HepG2 (cell line): ENCODE measurements around the gene RNF11.

Source experiments
- FOXC1 ChIP-seq: sonication (generic); formaldehyde crosslinking; IDR thresholded peaks from 2 replicates; pipeline ENCODE4 v1.8.0; 2022; ENCODE audit warnings: mild to moderate bottlenecking, missing genetic modification reagents, borderline replicate concordance
- GZF1 ChIP-seq: sonication (generic); formaldehyde crosslinking; IDR thresholded peaks from 2 replicates; pipeline ENCODE4 v1.5.1; 2020; ENCODE audit warnings: mild to moderate bottlenecking, missing genetic modification reagents
- MXD1 ChIP-seq: sonication (generic); formaldehyde crosslinking; IDR thresholded peaks from 2 replicates; pipeline ENCODE4 v1.4.0; 2020; ENCODE audit warnings: mild to moderate bottlenecking, missing genetic modification reagents
- RBM22 ChIP-seq: fragments of 200-400 bp; formaldehyde crosslinking; optimal IDR thresholded peaks from 2 replicates; pipeline ENCODE3; 2017; ENCODE audit warnings: mild to moderate bottlenecking, low read length, moderate library complexity
- ZFP36L2 ChIP-seq: sonication (generic); formaldehyde crosslinking; IDR thresholded peaks from 2 replicates; pipeline ENCODE4 v1.4.0; 2020; ENCODE audit warnings: missing genetic modification reagents
- ZNF552 ChIP-seq: sonication (generic); formaldehyde crosslinking; IDR thresholded peaks from 2 replicates; pipeline ENCODE4 v1.9.0; 2022; ENCODE audit warnings: missing genetic modification reagents, mild to moderate bottlenecking, borderline replicate concordance
- TF ChIP-seq, protein P1 (sequence below): conservative IDR thresholded peaks from 2 replicates; pipeline ENCODE4 v1.6.1; 2018; ENCODE audit warnings: missing genetic modification reagents

- TF ChIP-seq MXD1 (no peak), FOXC1 (CRISPR knock-in tag) (no peak), RBM22 (no peak), GZF1 (no peak), ZNF552 (CRISPR knock-in tag) (no peak), ZFP36L2 (CRISPR knock-in tag) (no peak)
- TF ChIP-seq, protein P1, sequence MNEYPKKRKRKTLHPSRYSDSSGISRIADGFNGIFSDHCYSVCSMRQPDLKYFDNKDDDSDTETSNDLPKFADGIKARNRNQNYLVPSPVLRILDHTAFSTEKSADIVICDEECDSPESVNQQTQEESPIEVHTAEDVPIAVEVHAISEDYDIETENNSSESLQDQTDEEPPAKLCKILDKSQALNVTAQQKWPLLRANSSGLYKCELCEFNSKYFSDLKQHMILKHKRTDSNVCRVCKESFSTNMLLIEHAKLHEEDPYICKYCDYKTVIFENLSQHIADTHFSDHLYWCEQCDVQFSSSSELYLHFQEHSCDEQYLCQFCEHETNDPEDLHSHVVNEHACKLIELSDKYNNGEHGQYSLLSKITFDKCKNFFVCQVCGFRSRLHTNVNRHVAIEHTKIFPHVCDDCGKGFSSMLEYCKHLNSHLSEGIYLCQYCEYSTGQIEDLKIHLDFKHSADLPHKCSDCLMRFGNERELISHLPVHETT, result no peak
Measured at GRCh38 chr1:51210676-51211075, 25.4 kb upstream of the RNF11 start.
